GM10847 (cell line): ENCODE data around the gene SLC49A3.
A peak's percentile ranks its signal among the peaks of the same experiment; 100 is the strongest.

Source experiments
- POLR2A ChIP-seq: IDR thresholded peaks from 2 replicates; pipeline ENCODE4 v1.6.1; 2011; ENCODE audit not compliant: insufficient read length; ENCODE audit errors: extremely low read depth

SLC49A3 gene

GRCh38 chr4:705278-706082, 16.5 kb upstream of the SLC49A3 start, which contains the start of gene PCGF3:
Gene PCGF3 (plus strand): TSS chr4:705832. CDS start chr4:733681, 27,849 bp downstream.
- peak; percentile 31 for TF ChIP-seq POLR2A

DNA sequence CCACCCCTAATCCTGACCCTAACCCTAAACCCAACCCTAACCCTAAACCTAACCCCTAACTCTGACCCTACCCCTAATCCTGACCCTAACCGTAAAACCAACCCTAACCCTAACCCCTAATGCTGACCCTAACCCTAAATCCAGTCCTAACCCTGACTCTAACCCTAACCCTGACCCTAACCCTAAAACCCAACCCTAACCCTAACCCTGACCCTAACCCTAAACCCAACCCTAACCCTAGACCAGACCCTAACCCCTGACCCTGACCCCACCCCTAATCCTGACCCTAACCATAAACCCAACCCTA, 16.0 kb upstream of the SLC49A3 start:
- TF ChIP-seq POLR2A: no peak

- TF ChIP-seq POLR2A: no peak
These were observed 15.4 kb upstream of the SLC49A3 start for GRCh38 chr4:704198-704891.

DNA sequence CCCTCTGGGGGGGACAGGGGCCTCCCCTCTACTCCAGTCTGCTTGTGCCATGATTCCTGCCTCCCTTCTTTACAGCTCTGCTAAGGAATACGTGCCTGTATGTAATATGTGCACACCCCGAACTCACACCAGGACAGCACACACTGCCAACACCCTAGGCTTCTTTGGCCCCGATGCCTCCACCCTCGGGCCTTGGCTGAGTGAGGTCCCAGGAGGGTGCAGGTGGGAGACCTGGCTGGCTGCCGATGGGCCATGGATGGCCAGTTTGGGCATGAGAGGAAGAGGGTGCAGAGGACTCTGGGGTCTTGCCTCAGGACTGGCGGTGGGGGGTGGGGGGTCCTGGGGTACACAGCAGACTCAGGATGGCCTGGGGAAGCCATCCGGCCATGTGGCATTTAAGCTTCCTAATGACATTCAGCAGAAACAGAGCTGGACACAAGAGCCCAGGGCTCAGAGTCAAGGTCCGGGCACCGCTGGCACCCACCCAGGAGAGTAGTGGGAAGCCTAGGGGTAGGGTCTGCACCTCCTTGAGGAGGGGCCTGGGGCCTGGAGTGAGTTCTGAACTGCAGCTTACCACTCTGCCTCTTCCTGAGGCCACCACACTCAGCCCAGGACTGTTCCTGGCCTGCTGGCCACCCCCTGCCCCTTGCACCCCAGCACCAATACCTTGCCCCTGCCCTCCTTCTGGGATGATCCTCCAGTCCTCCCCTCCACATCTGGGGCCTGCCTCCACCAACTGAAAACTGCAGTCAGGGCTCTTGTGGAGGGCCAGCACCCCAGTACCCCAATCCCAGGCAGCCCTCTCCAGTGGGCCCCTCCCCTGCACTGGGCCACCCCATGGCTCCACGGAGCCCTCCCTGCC, 14.6 kb upstream of the SLC49A3 start:
- no peak for TF ChIP-seq POLR2A

DNA sequence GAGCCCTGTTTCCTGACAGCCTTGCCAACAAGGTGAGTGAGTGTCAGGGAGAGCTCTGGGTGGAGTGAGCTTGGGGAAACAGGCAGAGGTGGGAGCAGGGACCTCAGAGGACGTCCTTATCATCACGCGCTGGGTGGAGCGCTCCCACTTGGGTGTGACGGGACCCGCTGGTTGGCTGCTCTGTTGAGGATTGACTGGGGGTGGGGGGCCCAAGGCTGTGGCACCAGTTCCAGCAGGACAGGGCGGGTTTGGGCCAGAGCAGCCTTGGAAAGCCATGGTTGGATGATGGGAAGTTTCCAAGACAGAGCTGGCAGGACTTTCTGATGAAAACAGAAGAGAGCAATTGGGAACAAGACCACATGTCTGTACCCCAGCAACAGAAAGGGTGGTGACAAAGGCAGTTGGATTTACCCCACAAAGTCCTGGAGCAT, 13.7 kb upstream of the SLC49A3 start:
- no peak for TF ChIP-seq POLR2A

- TF ChIP-seq POLR2A: no peak
These were observed 11.8 kb upstream of the SLC49A3 start for GRCh38 chr4:700587-701264.

- TF ChIP-seq POLR2A: no peak
These were observed 11.0 kb upstream of the SLC49A3 start for GRCh38 chr4:699816-700580.

- TF ChIP-seq POLR2A: no peak
These were observed 4.0 kb upstream of the SLC49A3 start for GRCh38 chr4:692771-693554.

DNA sequence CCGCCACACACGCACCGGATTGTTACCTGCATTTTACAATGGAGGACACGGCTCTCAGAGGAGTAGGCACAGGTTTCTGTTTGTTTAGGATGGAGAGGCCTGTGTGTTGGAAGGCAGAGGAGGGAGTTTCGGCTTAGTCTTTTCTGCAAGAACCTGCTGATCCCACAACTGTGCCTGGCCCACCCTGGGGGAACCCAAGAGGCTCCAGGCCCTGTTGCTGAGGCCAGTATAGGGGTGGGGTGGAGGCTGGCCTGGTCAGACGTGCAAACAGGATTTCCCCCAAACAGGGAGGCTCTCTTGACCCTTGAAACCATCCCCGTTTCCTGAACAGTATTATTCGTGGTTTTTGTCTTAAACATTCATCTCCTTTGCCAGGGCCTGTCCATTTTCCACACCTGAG, 772 bp upstream of the SLC49A3 start:
- no peak for TF ChIP-seq POLR2A

- TF ChIP-seq POLR2A: no peak
These were observed 739 bp downstream of the SLC49A3 start for GRCh38 chr4:687971-688853.

GRCh38 chr4:687048-687970, 1.6 kb downstream of the SLC49A3 start:
- no peak for TF ChIP-seq POLR2A
